ENCODE results near the gene PLBD1.

GRCh38 chr12:14567351-14568162 lies at the start of gene PLBD1:
- TF ChIP-seq CTCF (conservative IDR thresholded peaks at IDR 0.05): no peak
- no peak for TF ChIP-seq ZFX (IDR thresholded peaks at IDR 0.05)

Data from C4-2B (cell line).